GM19193 (cell line): Measurements from ENCODE around the gene PTGES3L.
A peak's percentile ranks its signal among the peaks of the same experiment; 100 is the strongest.

Experiments
- POLR2A ChIP-seq: IDR thresholded peaks from 4 replicates; pipeline ENCODE4 v1.6.1; 2011; ENCODE audit not compliant: insufficient read depth, insufficient read length; ENCODE audit errors: extremely low read depth

The PTGES3L gene

DNA sequence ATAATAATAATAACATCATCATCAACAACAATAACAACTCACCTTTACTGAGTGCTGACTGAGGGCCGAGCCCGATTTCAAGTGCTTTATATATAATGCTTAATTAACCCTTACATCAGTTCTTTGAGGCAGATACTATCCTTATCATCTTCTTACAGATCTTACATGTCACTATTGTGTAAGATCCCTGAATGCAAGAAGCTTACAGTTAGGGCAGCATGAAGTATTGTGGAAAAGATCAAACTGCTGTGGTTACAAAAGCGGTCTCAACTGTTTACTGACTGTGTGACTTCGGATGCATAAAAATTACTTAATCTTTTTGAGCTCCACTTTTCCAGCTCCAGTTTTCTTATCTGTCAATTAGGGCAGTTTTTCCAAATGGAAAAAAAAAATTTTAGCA, 39.1 kb upstream of the PTGES3L start:
- no peak for TF ChIP-seq POLR2A

DNA sequence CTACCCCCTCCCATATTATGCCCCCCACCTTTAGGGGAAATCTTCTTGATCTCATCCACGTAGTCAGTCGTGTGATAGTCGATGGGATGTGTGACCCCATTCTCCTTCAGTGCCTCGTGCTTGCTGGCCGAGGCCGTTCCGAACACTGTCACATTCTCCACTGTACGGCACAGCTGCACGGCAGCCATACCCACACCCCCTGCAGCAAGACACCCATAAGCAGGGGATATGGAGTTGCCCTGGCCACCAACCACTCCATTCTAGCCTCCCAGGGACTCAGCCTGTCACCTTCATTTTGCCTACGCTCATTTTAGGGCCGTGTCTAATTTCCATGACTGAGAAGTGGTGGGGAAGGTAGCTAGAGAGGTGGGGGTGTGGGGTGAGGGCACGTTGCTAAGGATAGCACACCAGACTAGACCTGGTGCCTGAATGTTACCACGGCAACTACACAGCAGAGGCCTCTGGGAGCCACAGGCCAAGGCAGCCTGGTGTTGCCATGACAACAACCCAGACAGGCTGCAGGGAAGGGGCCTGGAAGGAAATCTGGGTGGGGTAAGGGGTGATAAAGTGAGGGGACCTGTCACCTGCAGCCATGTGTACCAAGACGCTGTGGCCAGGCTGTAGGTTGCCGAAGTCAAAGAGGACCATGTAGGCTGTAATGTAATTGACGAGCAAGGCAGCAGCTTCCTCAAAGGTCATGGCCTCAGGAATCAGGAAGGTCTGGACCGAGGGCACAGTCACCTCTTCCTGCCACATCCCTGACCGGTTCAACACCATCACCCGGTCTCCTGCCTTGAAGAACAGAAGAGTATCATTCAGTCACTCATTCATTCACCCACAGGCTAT, 38.4 kb upstream of the PTGES3L start:
- TF ChIP-seq POLR2A, result no peak

GRCh38 chr17:43016216-43016615, 36.3 kb upstream of the PTGES3L start:
- TF ChIP-seq POLR2A, result peak; percentile 34

DNA sequence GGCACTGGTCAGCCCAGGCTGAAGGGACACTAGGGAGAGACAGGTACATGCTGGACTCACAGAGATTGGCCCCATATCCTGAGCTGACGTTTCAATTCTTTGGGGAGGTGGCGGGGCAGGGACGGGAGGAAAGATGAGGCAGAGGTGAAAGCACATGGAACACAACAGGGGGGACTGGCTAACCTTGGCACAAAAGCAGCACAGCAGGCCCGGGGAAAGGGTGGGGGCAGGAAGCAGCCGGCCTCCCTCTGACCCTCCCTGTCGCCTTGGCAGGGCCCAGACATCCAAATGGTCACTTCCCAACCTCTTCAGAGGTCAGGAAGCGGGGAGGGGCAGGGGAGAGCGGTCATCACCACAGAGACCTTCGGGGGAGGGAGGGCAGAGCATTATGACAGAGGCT, 35.7 kb upstream of the PTGES3L start:
- TF ChIP-seq POLR2A, result peak; percentile 28

DNA sequence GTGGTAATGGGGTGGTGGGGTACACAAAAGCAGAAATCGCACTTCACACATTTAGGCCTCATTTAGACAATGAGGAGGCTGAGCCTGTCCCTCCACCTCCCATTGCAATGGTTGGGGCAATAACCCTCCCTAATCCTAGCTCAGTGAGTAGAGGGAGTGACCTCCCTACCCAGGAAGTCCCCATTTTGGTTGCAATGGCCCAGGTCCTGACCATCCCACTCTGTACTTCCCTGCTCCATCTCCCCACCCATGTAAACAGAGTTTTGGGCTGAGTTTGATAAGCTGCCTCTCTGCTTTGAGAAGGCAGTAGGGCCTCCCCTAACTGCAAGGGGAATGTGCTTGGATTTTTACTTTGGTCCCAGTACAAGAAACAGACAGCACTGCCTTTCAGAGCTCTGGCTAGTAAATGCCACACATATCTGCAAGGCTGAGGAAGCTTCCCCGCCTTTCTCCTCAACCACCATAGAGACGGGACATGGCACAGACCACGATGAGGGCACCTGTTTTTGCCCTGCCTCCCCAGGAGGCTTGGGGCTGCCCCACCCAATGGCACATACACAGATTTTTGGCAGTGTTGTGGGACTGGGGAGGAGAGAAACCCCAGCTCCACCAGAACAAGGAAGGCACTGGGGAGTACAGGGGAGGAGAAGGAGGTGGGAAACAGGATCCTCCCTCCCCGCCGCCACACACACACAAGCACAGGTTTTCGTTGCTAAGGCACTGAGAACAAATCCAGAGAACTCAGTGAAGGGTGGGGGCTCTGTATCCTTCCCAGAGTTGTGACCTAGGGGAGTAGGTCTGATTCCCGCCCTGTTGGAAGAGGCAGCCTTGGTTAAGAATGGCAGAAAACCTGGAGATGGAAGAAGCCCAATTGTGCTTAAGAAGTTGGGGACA, 35.0 kb upstream of the PTGES3L start:
- no peak for TF ChIP-seq POLR2A

- TF ChIP-seq POLR2A, result no peak
Measured at GRCh38 chr17:43014020-43014648, 34.3 kb upstream of the PTGES3L start.

GRCh38 chr17:43013296-43013695, 33.4 kb upstream of the PTGES3L start:
- TF ChIP-seq POLR2A, result no peak

DNA sequence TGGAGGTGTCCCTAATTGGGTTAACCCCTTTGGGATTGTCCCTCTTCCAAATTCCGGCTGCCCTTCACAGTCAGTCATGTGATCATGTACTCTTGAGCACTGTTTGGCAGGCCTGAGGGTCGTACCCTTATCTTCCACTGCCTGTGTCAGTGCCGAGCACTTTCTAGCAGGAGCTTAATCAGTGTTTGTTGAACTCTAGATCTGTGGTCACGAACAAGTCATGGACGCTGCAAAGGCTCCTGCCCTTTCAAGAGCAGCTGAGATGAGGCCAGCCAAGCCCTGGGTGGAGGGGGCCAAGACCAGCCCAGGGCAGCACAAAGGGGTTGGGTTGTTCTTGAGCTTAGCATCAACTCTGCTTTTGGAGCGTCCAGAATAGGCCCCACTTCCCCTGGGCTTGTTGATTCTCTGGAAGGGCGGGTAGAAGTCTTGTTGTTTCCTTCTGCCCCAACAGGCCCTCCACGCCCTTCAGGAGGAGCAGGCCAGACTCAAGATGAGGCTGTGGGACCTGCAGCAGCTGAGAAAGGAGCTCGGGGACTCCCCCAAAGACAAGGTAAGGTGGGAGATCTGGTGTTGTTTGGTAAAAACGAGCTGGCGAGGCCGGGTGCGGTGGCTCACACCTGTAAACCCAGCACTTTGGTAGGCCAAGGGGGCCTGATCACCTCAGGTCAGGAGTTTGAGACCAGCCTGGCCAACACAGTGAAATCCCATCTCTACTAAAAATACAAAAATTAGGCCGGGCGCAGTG, 32.0 kb upstream of the PTGES3L start:
- no peak for TF ChIP-seq POLR2A

GRCh38 chr17:43010667-43011308, 30.9 kb upstream of the PTGES3L start:
- TF ChIP-seq POLR2A, result no peak

- peak; percentile 79 for TF ChIP-seq POLR2A
Measured at GRCh38 chr17:43006639-43007551, 27.0 kb upstream of the PTGES3L start, which contains the start of gene IFI35. Gene IFI35, plus strand, starts transcription at chr17:43006784. Its CDS starts 164 bp downstream, at chr17:43006948.

GRCh38 chr17:43003542-43004172, 23.8 kb upstream of the PTGES3L start:
- TF ChIP-seq POLR2A, result peak; percentile 26

DNA sequence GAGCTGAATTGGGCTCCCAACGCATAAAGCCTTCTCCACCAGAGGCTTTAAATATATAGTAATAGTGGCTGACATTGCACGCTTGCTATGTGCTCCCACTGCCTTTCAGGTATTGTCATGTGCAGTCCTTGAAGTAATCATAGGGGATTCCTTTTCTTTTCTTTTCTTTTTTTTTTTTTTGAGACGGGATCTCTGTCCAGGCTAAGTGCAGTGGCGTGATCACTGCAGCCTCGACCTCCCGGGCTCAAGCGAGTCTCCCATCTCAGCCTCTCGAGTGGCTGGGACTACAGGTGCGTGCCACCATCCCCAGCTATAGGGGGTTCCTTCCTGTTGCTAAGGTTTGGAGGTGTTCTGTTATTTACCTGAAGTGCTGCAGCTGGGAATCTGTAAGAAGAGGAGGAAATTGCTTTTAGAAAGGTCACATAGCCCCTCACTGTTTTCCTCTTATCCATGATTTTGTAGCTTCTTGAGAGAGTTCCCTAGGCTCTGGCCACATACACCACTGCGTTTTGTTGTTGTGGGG, 19.2 kb upstream of the PTGES3L start:
- TF ChIP-seq POLR2A, result no peak

DNA sequence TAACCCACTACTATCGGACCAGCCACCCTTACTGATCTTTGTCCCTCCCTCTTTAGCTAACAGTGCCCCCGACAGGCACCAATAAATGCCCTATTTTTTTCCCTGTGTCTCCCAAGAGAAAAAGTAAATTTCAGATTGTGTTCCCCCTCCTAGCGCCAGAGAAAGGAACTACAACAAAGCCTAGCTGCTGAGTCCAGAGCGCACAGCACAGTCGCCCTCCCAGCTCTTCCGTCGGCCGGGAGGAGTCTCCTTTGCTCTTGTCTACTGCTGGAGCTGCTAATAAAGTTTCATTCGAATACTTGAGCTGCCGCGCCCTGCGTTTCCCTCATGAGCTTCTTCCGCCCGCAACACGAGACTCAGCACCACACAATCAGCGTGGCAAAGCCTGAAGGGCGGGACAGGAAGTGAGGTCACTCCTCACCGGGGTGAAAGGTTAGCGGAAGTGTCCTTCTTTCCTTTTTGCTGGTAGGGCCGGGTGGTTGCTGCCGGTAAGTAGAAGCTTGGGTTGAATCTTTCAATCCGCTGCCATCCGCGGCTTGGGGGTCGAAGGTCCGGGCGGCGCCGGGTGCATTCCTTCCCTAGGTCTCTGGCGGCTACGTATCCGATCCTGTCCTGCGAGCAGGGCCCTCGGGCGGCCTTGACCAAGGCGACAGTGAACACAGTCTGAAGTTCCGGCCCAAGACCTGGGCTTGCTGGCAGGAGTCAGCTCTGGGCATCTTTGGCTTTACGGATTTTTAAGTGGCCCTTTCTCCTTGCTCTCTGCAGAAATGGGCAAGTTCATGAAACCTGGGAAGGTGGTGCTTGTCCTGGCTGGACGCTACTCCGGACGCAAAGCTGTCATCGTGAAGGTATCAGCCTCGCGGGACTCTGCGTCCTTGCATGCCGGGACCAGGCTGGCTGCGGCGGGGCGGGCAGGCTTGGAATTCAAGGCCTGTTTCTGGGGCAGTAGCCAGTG, 18.4 kb upstream of the PTGES3L start, which contains the start of gene RPL27:
RPL27 (plus strand) TSS at position 436 of the 955 bp plus-strand sequence; CDS start at position 768, 332 bp downstream.
- peak; percentile 95 for TF ChIP-seq POLR2A
